Activated CD4-positive, alpha-beta T cell treated with anti-CD3 and anti-CD28 coated beads, Interleukin-2, Interleukin-6, amounts not matched to agents 100 ng/mL and 50 ng/mL, durations not matched to agents 16 hours and 8 hours (primary cell): ENCODE results near the gene DNAJC30.
A peak's percentile ranks its signal among the peaks of the same experiment; 100 is the strongest.
"Not testable (repeated sequence)": the region's sequence is repeated elsewhere in the genome, so short reads cannot be mapped to it uniquely, and the experiment has no call there.

ENCODE experiments used
- DNase-seq: peaks from one replicate; pipeline ENCODE4 v3.0.0-alpha.2; 2020

Gene DNAJC30

GRCh38 chr7:73680501-73680900 lies 2.8 kb downstream of the DNAJC30 start:
- DNase-seq: no peak

DNA sequence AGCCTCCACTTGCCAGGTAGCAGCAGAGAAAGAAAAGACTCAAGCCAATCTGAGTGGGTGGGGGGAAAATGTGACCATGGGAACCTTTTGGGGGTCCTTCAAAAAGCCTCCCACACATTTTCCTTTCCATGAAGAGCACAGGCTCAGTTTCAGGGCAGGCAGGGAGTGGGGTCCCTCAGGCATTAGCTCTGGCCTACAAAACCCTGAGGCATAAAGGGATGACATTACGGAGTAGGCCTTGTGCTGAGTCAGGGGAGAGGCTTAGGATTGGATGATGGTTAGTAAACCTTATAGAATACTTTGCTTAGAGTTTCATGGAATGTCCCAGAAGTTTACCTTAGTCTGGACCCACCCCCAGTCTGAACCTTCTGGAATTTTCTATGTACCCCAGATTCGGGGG lies 3.5 kb downstream of the DNAJC30 start:
- DNase-seq: no peak

DNA sequence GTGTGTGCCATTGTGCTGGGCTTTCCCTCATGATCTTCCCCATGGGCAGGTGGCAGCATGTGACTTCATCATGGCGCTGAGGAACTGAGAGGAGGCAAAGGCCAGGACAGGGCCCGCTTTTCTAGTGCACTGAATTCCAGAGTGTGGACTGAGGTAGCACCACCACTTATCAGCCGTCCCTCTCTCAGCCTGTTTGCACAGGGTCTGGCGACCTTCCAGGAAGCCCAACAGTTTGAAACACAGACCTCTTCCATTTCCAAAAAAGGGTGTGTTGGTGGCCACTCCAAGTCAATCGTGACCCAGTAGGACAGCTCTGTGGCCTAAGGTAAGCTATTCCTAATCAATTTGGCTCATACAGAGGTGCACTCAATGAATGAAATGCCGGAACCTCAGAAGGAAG lies 4.4 kb downstream of the DNAJC30 start:
- no peak for DNase-seq

GRCh38 chr7:73676062-73676461 lies 7.2 kb downstream of the DNAJC30 start:
- DNase-seq: not testable (repeated sequence)

- DNase-seq: no peak
Measured at GRCh38 chr7:73674468-73675124, 8.7 kb downstream of the DNAJC30 start.

GRCh38 chr7:73671857-73672445 lies 11.3 kb downstream of the DNAJC30 start:
- DNase-seq: no peak

- no peak for DNase-seq
Measured at GRCh38 chr7:73671322-73671661, 12.0 kb downstream of the DNAJC30 start.

- no peak for DNase-seq
Measured at GRCh38 chr7:73669858-73670385, 13.3 kb downstream of the DNAJC30 start.

- DNase-seq: no peak
Measured at GRCh38 chr7:73669288-73669701, 14.0 kb downstream of the DNAJC30 start.

GRCh38 chr7:73668886-73669230 lies 14.4 kb downstream of the DNAJC30 start:
- no peak for DNase-seq

GRCh38 chr7:73668103-73668885 lies 15.0 kb downstream of the DNAJC30 start:
- DNase-seq: no peak

- DNase-seq: peak; percentile 95
Measured at GRCh38 chr7:73667344-73668102, 15.7 kb downstream of the DNAJC30 start, which contains the start of gene VPS37D. Gene VPS37D (plus strand): TSS chr7:73667831. CDS start chr7:73667959, 128 bp downstream.

DNA sequence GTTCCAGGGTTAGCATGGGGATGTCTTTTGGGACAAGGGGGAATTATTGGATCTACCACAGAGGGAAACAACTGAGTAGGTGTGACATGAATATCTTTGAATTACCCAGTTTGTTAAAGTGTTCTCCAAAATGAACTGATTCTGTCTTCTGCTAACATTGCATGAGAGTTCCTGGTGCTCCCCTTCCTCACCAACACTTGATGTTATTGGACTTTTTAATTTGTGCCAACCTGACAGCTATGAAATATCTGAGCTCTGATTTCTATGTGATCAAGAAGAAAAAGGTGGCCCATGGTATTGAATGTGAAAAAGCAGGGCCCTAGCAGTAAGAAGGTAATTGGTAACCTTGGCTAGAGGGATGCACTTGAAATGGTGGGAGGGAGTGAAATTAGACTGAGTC lies 20.2 kb downstream of the DNAJC30 start:
- no peak for DNase-seq

GRCh38 chr7:73660594-73660993 lies 22.7 kb downstream of the DNAJC30 start:
- not testable (repeated sequence) for DNase-seq

DNA sequence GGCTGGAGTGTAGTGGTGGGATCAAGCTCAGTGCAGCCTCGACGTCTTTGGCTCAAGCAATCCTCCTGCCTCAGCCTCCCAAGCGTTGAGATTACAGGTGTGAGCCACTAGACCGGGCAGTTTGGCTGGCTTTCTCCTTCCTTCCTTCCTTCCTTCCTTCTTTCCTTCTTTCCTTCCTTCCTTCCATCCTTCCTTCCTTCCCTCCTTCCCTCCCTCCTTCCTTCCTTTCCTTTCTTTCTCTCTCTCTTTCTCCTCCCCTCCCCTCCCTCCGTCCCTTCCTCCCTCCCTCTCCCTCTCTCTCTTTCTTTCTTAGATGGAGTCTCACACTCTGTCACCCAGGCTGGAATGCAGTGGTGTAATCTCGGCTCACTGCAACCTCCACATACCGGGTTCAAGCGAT lies 23.3 kb downstream of the DNAJC30 start:
- DNase-seq: no peak

GRCh38 chr7:73655309-73655708 lies 27.9 kb downstream of the DNAJC30 start:
- DNase-seq: not testable (repeated sequence)

DNA sequence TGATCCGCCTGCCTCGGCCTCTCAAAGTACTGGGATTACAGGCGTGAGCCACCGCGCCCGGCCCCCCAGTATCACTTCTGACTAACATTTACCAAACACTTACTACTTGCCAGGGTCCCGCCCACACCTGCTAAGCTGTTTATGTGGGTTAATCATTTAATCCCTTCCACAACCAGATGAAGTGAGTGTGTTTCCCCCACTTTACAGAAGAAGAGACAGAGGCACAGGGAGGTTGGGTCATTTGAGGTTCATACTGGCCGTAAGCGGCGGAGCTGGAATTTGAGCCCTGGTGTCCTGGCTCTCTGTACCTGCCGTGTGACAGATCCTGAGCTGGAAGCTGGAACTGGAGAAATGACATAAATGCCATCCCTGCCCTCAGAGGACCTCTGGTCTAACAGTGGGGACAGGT lies 30.7 kb downstream of the DNAJC30 start:
- DNase-seq: no peak

GRCh38 chr7:73650524-73650923 lies 32.7 kb downstream of the DNAJC30 start:
- no peak for DNase-seq

GRCh38 chr7:73649576-73649975 lies 33.7 kb downstream of the DNAJC30 start:
- no peak for DNase-seq

DNA sequence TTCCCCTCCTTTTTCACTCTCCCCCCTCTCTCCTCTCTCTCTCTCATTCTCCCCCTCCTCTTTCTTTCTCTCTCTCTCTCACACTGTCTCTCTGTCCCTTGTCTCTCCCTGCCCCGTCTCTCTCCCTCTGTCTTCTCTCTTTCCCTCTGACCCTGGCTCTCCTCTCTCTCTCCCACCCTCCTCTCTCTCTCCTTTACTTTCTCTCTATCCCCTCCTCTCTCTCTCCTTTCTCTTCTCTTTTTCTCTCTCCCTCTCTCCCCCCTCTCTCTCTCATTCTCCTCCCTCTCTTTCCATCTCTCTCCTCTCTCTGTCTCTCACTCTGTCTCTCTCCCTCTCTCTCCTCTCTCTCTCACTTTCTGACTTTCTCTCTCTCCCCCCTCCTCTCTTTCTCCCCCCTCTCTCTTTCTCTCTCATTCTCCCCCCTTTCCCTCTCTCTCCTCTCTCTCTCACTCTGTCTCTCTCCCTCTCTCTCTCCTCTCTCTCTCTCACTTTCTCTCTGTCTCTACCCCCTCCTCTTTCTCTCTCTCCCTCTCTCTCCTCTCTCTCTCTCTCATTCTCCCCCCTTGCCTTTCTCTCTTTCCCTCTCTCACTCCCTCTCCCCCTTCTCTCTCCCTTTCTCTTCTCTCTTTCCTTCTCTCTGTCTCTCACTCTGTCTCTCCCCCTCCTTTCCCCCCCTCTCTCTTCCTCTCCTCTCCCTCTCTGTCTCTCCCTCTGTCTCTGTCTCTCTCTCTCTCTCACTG lies 34.5 kb downstream of the DNAJC30 start:
- DNase-seq: no peak

- no peak for DNase-seq
Measured at GRCh38 chr7:73647725-73648592, 35.3 kb downstream of the DNAJC30 start.
